Tibial nerve (tissue), 4 donors: ENCODE data around the gene DGKQ. TPM values are rescaled to one million over a fixed set of nuclear protein-coding genes. Genes with fewer than 3 reads are reported as not detected.

Source experiments
- DNase-seq, 2 donors: peaks; one replicate each; pipeline ENCODE4 v3.0.0-alpha.2; 2019; ENCODE audit warnings: low spot score in 2 of 2
- H3K27ac ChIP-seq, 4 donors: fragments of 200-600 bp; sonication (generic) in 3 of 4; one replicate each; pipeline ENCODE4 v1.5.1; 2017 to 2019; ENCODE audit warnings: mild to moderate bottlenecking in 1 of 4
- H3K27me3 ChIP-seq, 2 donors: fragments of 200-600 bp; sonication (generic) in 1 of 2; one replicate each; pipeline versions ENCODE4 v1.5.1 to v1.6.0; 2017 to 2019
- H3K36me3 ChIP-seq, 3 donors: fragments of 200-600 bp; sonication (generic); one replicate each; pipeline ENCODE4 v1.5.1; 2018 to 2019
- H3K4me1 ChIP-seq, 4 donors: fragments of 200-600 bp; sonication (generic) in 3 of 4; one replicate each; pipeline ENCODE4 v1.5.1; 2017 to 2019
- H3K4me3 ChIP-seq, 4 donors: fragments of 200-600 bp; sonication (generic) in 3 of 4; one replicate each; pipeline ENCODE4 v1.5.1; 2017 to 2019; ENCODE audit warnings: mild to moderate bottlenecking in 1 of 4, moderate library complexity in 1 of 4
- H3K9me3 ChIP-seq, 4 donors: fragments of 200-600 bp; sonication (generic) in 3 of 4; one replicate each; pipeline ENCODE4 v1.5.1; 2017 to 2019
- CTCF ChIP-seq, 5 experiments: fragments of 200-600 bp in 3 of 5; fragments of 450-650 bp in 2 of 5; sonication (generic) in 3 of 5; IDR thresholded peaks; one replicate each; pipeline ENCODE4 v1.5.1; 2016 to 2019; ENCODE audit warnings: antibody characterized with exemption in 5 of 5, mild to moderate bottlenecking in 3 of 5, moderate library complexity in 2 of 5
- EP300 ChIP-seq, 2 donors: sonication (generic); formaldehyde crosslinking; IDR thresholded peaks; one replicate each; pipeline ENCODE4 v1.6.1; 2017; ENCODE audit warnings: antibody characterized with exemption in 2 of 2, mild to moderate bottlenecking in 1 of 2
- POLR2A ChIP-seq, 2 donors: fragments of 450-650 bp; IDR thresholded peaks; one replicate each; pipeline ENCODE4 v1.6.1; 2017; ENCODE audit warnings: antibody characterized with exemption in 2 of 2, mild to moderate bottlenecking in 2 of 2, moderate library complexity in 2 of 2
- WGBS, 2 donors: methylation state at CpG; one replicate each; pipeline ENCODE4 v1.1.5; 2018; 5-methylcytosine and 5-hydroxymethylcytosine counted together
- total RNA-seq, 4 donors: library from RNA; depleted of rRNA; stranded (reverse); fragments of >200 nt; gene quantifications; one replicate each; pipeline ENCODE4 v1.1.0, GENCODE V29; 2016

DGKQ gene
- total RNA-seq, 4 donors from 2014 or later: 9.0 to 23.4 (median 13.6) TPM

DNA sequence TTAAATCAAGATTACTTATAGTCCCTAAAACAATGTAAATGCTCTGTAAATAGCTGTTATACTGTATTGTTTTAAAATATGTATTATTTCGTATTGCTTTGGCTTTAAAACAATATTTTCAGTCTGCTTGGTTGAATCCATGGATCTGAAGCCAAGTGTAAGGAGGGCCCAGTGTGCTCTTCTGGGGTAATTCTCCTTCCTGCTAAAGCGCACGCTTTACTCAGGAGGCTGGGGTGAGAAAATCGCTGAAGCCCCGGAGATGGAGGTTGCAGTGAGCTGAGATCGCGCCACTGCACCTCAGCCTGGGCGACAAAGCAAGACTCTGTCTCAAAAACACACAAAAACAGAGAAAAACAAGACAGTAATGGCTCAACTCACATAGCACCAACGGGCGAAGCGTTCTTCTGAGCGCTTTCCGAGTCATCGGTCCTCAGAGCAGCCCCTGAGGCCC, 13.1 kb upstream of the DGKQ start:
- Histone ChIP-seq H3K27ac (peak overlapping the region in 3 of 4 donors; percentile 79 to 83 (median 80)), H3K36me3 (peaks cover 0 to 47% (median 0%) of the 10 kb centered on the region in 3 donors), H3K9me3 (no peaks in the 10 kb centered on the region), H3K27me3 (no peaks in the 10 kb centered on the region), H3K4me1 (peaks cover 0 to 34% (median 15%) of the 10 kb centered on the region in 4 donors), H3K4me3 (peak overlapping the region; percentile 59 to 76 (median 69))
- TF ChIP-seq CTCF (IDR thresholded peaks at IDR 0.05): no peak
- no peak for TF ChIP-seq EP300 (IDR thresholded peaks at IDR 0.05)
- no peak for TF ChIP-seq POLR2A (IDR thresholded peaks at IDR 0.05)
- 1% methylated on average over 10 to 14 of the region's 14 CpGs for WGBS, 2 donors
- no peak for DNase-seq

DNA sequence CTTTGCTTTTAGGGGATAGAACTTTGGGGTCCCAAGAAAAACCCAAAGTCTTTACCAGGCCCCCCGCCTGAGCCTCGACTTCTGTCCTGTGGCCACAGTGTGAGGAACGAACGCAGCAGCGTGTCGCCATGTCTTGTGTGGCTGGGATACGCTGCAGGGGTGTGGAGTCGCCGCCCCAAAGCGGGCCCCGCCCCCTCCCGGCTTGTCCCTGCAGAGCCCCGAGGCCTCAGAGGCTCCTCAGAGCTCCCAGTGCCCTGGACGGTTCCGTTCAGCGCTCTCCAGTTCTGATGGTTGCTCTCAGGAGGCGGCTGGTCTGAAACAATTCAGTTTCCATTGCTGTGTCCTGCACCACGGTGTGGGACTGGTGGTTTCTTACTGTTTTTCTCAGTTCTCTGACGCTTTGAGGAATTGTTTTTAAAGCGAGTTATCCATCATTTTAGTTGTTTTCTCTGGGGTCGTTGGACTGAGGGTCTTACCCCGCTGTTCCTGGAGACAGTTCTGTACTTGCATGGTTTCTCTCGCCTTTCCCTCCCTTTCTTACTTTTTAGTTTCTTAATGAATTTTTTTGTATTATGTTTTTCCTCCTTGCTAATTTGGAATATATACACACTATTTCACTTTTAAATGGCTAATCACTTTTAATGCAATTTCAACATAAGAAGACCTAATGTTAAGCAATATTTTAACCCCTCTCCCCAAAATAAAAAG, 11.9 kb upstream of the DGKQ start:
- no peak for TF ChIP-seq POLR2A (IDR thresholded peaks at IDR 0.05)
- no peak for TF ChIP-seq CTCF (IDR thresholded peaks at IDR 0.05)
- TF ChIP-seq EP300 (IDR thresholded peaks at IDR 0.05): no peak
- peaks cover 0 to 34% (median 15%) of the 10 kb centered on the region in 4 donors for H3K4me1 ChIP-seq
- peaks cover 0 to 38% (median 0%) of the 10 kb centered on the region in 3 donors for H3K36me3 ChIP-seq
- WGBS, 2 donors: 42 to 44% methylated on average over 23 of the region's 23 CpGs
- peak in 1 of 2 donors; percentile 38 for DNase-seq
- H3K9me3 ChIP-seq: no peaks in the 10 kb centered on the region
- H3K27me3 ChIP-seq: no peaks in the 10 kb centered on the region
- peak overlapping the region in 1 of 4 donors; percentile 46 for H3K27ac ChIP-seq
- H3K4me3 ChIP-seq: peak overlapping the region in 3 of 4 donors; percentile 1 to 14 (median 14)

GRCh38 chr4:984336-985054, 11.1 kb upstream of the DGKQ start:
- Histone ChIP-seq H3K9me3 (no peaks in the 10 kb centered on the region), H3K4me3 (peak overlapping the region in 3 of 4 donors; percentile 1 to 14 (median 14)), H3K27me3 (no peaks in the 10 kb centered on the region), H3K27ac (peak overlapping the region in 1 of 4 donors; percentile 46), H3K36me3 (peaks cover 0 to 31% (median 0%) of the 10 kb centered on the region in 3 donors), H3K4me1 (peaks cover 0 to 34% (median 15%) of the 10 kb centered on the region in 4 donors)
- 79 to 81% methylated on average over 15 of the region's 15 CpGs for WGBS, 2 donors
- DNase-seq: no peak
- TF ChIP-seq CTCF (IDR thresholded peaks at IDR 0.05): no peak
- no peak for TF ChIP-seq POLR2A (IDR thresholded peaks at IDR 0.05)
- TF ChIP-seq EP300 (IDR thresholded peaks at IDR 0.05): no peak

- WGBS, 2 donors: 92 to 95% methylated on average over 15 of the region's 15 CpGs
- Histone ChIP-seq H3K9me3 (no peaks in the 10 kb centered on the region), H3K36me3 (peaks cover 0 to 16% (median 0%) of the 10 kb centered on the region in 3 donors), H3K27ac (no peak overlapping the region), H3K4me1 (peaks cover 0 to 25% (median 13%) of the 10 kb centered on the region in 4 donors), H3K27me3 (no peaks in the 10 kb centered on the region), H3K4me3 (no peak overlapping the region)
- TF ChIP-seq CTCF (IDR thresholded peaks at IDR 0.05): no peak
- TF ChIP-seq EP300 (IDR thresholded peaks at IDR 0.05): no peak
- no peak for TF ChIP-seq POLR2A (IDR thresholded peaks at IDR 0.05)
- DNase-seq: no peak
Observed at GRCh38 chr4:982814-983213, 9.4 kb upstream of the DGKQ start.

GRCh38 chr4:982291-982690, 8.9 kb upstream of the DGKQ start:
- TF ChIP-seq CTCF (IDR thresholded peaks at IDR 0.05) (no peak), POLR2A (IDR thresholded peaks at IDR 0.05) (no peak)

More at GRCh38 chr4:982291-982690, 8.9 kb upstream of the DGKQ start:
- 87 to 90% methylated on average over 16 to 17 of the region's 17 CpGs for WGBS, 2 donors
- no peaks in the 10 kb centered on the region for H3K27me3 ChIP-seq
- peaks cover 0 to 16% (median 0%) of the 10 kb centered on the region in 3 donors for H3K36me3 ChIP-seq
- DNase-seq: no peak
- H3K9me3 ChIP-seq: no peaks in the 10 kb centered on the region
- H3K4me3 ChIP-seq: no peak overlapping the region
- peaks cover 0 to 19% (median 9%) of the 10 kb centered on the region in 4 donors for H3K4me1 ChIP-seq
- no peak overlapping the region for H3K27ac ChIP-seq
